ENCODE measurements around the gene RAB36. TPM values are rescaled to one million over a fixed set of nuclear protein-coding genes. Genes with fewer than 3 reads are reported as not detected.

RAB36 gene
- total RNA-seq, 1 experiment from 2014 or later, result 1.1 TPM

- Histone ChIP-seq H3F3A (ENCODE audit: low read length, unreplicated experiment) (no peaks in the 10 kb centered on the region), H3K4me3 (ENCODE audit: low read length) (no peak overlapping the region), H3K4me2 (ENCODE audit: low read length) (no peak overlapping the region), H3K36me3 (ENCODE audit: low read depth, low read length) (no peaks in the 10 kb centered on the region), H3K27me3 (ENCODE audit: low read length) (no peaks in the 10 kb centered on the region), H4K20me1 (ENCODE audit: low read length) (no peaks in the 10 kb centered on the region), H3K27ac (ENCODE audit: low read length) (no peak overlapping the region), H3K4me1 (ENCODE audit: insufficient read depth, low read length) (no peaks in the 10 kb centered on the region), H2AFZ (ENCODE audit: low read length) (no peak overlapping the region), H3K79me2 (ENCODE audit: low read length) (no peaks in the 10 kb centered on the region), H3K9ac (ENCODE audit: low read length) (no peak overlapping the region), H3K9me2 (replicated peaks; ENCODE audit: low read length) (no peaks in the 10 kb centered on the region), H3K9me3 (ENCODE audit: low read length) (no peaks in the 10 kb centered on the region)
- BruUV-seq (replicated peaks), result no TSS peak
- intact Hi-C loops (cut with micrococcal nuclease), result no loop called here
- POLR2A ChIA-PET (ENCODE audit: unreplicated experiment), result no interaction called here
- TF ChIP-seq EZH2phosphoT487 (IDR thresholded peaks at IDR 0.05; ENCODE audit: borderline replicate concordance, low read length), result no peak
- CTCF ChIA-PET, result no interaction called here
- ATAC-seq (no peak), DNase-seq (no peak)
These were observed 41.9 kb upstream of the RAB36 start for GRCh38 chr22:23103199-23103954.

- no peak overlapping the region for H2AFZ ChIP-seq (ENCODE audit: low read length)
- no peak overlapping the region for H3K4me3 ChIP-seq (ENCODE audit: low read length)
- no peaks in the 10 kb centered on the region for H3K4me1 ChIP-seq (ENCODE audit: insufficient read depth, low read length)
- intact Hi-C loops (cut with micrococcal nuclease), result no loop called here
- no peaks in the 10 kb centered on the region for H4K20me1 ChIP-seq (ENCODE audit: low read length)
- ChIA-PET CTCF (no interaction called here), POLR2A (ENCODE audit: unreplicated experiment) (no interaction called here)
- DNase-seq (no peak), ATAC-seq (no peak)
- no peaks in the 10 kb centered on the region for H3K9me3 ChIP-seq (ENCODE audit: low read length)
- H3K9me2 ChIP-seq (replicated peaks; ENCODE audit: low read length), result no peaks in the 10 kb centered on the region
- no peaks in the 10 kb centered on the region for H3K79me2 ChIP-seq (ENCODE audit: low read length)
- no TSS peak for BruUV-seq (replicated peaks)
- H3K9ac ChIP-seq (ENCODE audit: low read length), result no peak overlapping the region
- H3K27me3 ChIP-seq (ENCODE audit: low read length), result no peaks in the 10 kb centered on the region
- H3K4me2 ChIP-seq (ENCODE audit: low read length), result no peak overlapping the region
- H3K36me3 ChIP-seq (ENCODE audit: low read depth, low read length), result no peaks in the 10 kb centered on the region
- TF ChIP-seq CTCF (conservative IDR thresholded peaks at IDR 0.05; ENCODE audit: low read depth, low read length) (no peak), EZH2phosphoT487 (IDR thresholded peaks at IDR 0.05; ENCODE audit: borderline replicate concordance, low read length) (no peak), EZH2 (IDR thresholded peaks at IDR 0.05; ENCODE audit: low read length, unreplicated experiment) (no peak)
- no peak overlapping the region for H3K27ac ChIP-seq (ENCODE audit: low read length)
- H3F3A ChIP-seq (ENCODE audit: low read length, unreplicated experiment), result no peaks in the 10 kb centered on the region
These were observed 40.9 kb upstream of the RAB36 start for GRCh38 chr22:23104187-23104971.

- Histone ChIP-seq H3K9me3 (ENCODE audit: low read length) (no peaks in the 10 kb centered on the region), H2AFZ (ENCODE audit: low read length) (no peak overlapping the region), H3K27me3 (ENCODE audit: low read length) (no peaks in the 10 kb centered on the region), H3K4me1 (ENCODE audit: insufficient read depth, low read length) (no peaks in the 10 kb centered on the region), H3K4me2 (ENCODE audit: low read length) (no peak overlapping the region), H3K9me2 (replicated peaks; ENCODE audit: low read length) (no peaks in the 10 kb centered on the region), H3F3A (ENCODE audit: low read length, unreplicated experiment) (no peaks in the 10 kb centered on the region), H3K27ac (ENCODE audit: low read length) (no peak overlapping the region), H3K36me3 (ENCODE audit: low read depth, low read length) (no peaks in the 10 kb centered on the region), H3K79me2 (ENCODE audit: low read length) (no peaks in the 10 kb centered on the region), H3K4me3 (ENCODE audit: low read length) (no peak overlapping the region), H3K9ac (ENCODE audit: low read length) (no peak overlapping the region), H4K20me1 (ENCODE audit: low read length) (no peaks in the 10 kb centered on the region)
- ATAC-seq (no peak), DNase-seq (no peak)
- POLR2A ChIA-PET (ENCODE audit: unreplicated experiment), result no interaction called here
- CTCF ChIA-PET, result no interaction called here
- intact Hi-C loops (cut with micrococcal nuclease), result no loop called here
- no TSS peak for BruUV-seq (replicated peaks)
- no peak for TF ChIP-seq EZH2 (IDR thresholded peaks at IDR 0.05; ENCODE audit: low read length, unreplicated experiment)
These were observed 40.0 kb upstream of the RAB36 start for GRCh38 chr22:23105304-23105703.

Data from PC-3 (cell line).